Keratinocyte (primary cell): ENCODE results near the gene VTI1A.

ENCODE experiments used
- CTCF ChIP-seq, 3 experiments: IDR thresholded peaks in 1 of 3; conservative IDR thresholded peaks in 1 of 3; optimal IDR thresholded peaks in 1 of 3; 2 replicates in 2 of 3; 3 replicates in 1 of 3; pipeline versions ENCODE3 to v1.5.1; 2011; ENCODE audit warnings: low read length in 3 of 3, mild to moderate bottlenecking in 3 of 3, moderate library complexity in 2 of 3, control low read depth in 1 of 3, inconsistent platforms in 1 of 3; ENCODE audit not compliant: insufficient read depth in 2 of 3; ENCODE audit errors: extremely low read depth in 1 of 3
- EZH2 ChIP-seq: IDR thresholded peaks from one replicate; pipeline ENCODE4 v1.6.1; 2012; ENCODE audit warnings: inconsistent platforms, mild to moderate bottlenecking, low read length, moderate library complexity

- TF ChIP-seq CTCF (optimal IDR thresholded peaks at IDR 0.05 in 1 of 3, IDR thresholded peaks at IDR 0.05 in 1 of 3, conservative IDR thresholded peaks at IDR 0.05 in 1 of 3; ENCODE audit: extremely low read depth in 1 of 3, insufficient read depth in 2 of 3, low read length in 3 of 3) (no peak), EZH2 (no peak)
Measured at GRCh38 chr10:112751651-112752050, 304.6 kb downstream of the VTI1A start.
